Glomerular visceral epithelial cell (primary cell): Measurements from ENCODE around the gene HAVCR1.

Experiments
- DNase-seq: peaks from one replicate; pipeline ENCODE4 v3.0.0-alpha.2; 2016; ENCODE audit errors: extremely low spot score

HAVCR1 gene

GRCh38 chr5:157004893-157005551 lies 53.9 kb downstream of the HAVCR1 start:
- DNase-seq, result peak; percentile 88

- DNase-seq, result peak; percentile 71
Measured at GRCh38 chr5:156991714-156992113, 67.2 kb downstream of the HAVCR1 start.

- DNase-seq, result no peak
Measured at GRCh38 chr5:156984064-156984463, 74.9 kb downstream of the HAVCR1 start.

- DNase-seq, result no peak
Measured at GRCh38 chr5:156981481-156981880, 77.4 kb downstream of the HAVCR1 start.
